Endothelial cell of umbilical vein (primary cell): ENCODE results near the gene CWC27. TPM values are rescaled to one million over a fixed set of nuclear protein-coding genes. Genes with fewer than 3 reads are reported as not detected.
A peak's percentile ranks its signal among the peaks of the same experiment; 100 is the strongest.

ENCODE experiments used
- BruUV-seq: library from RNA; stranded (reverse); fragments of 400-500 nt; replicated peaks from 2 replicates; lab custom pipeline; 2021; lab: Mats Ljungman, UMichigan
- CTCF ChIA-PET: fragments of 300-600, 350-600 bp; sonication (Branson Sonifier 250); formaldehyde crosslinking; loops from one replicate; lab custom pipeline; 2021; ENCODE audit warnings: antibody characterized with exemption, inconsistent platforms; lab: Charles Lee
- POLR2A ChIA-PET: fragments of 300-600, 350-600 bp; sonication (Branson Sonifier 250); formaldehyde crosslinking; loops from one replicate; lab custom pipeline; 2021; ENCODE audit warnings: antibody characterized with exemption, inconsistent platforms; lab: Charles Lee
- DNase-seq: peaks from one replicate; pipeline ENCODE4 v3.0.0-alpha.2; 2011; ENCODE audit warnings: low read depth, low spot score
- FAIRE-seq: peaks from 2 replicates; lab custom pipeline; 2011; peaks lifted over from hg19 to GRCh38; lab: Jason Lieb, UNC
- H2AFZ ChIP-seq: 2 replicates; pipeline ENCODE4 v1.6.0; 2012; ENCODE audit warnings: low read depth, low read length, control low read depth, inconsistent platforms
- H3K27ac ChIP-seq: 2 replicates; pipeline ENCODE4 v1.5.1; 2011; ENCODE audit warnings: low read depth, mild to moderate bottlenecking, control low read depth, low read length, moderate library complexity; ENCODE audit not compliant: insufficient read depth
- H3K27me3 ChIP-seq, 2 experiments: 2 replicates each; pipeline versions ENCODE4 v1.6.0 to v1.6.1; 2011; ENCODE audit warnings: low read length in 2 of 2, mixed read lengths in 1 of 2; ENCODE audit not compliant: control insufficient read depth in 2 of 2, insufficient read depth in 2 of 2
- H3K36me3 ChIP-seq, 2 experiments: 2 replicates in 1 of 2; 3 replicates in 1 of 2; pipeline ENCODE4 v1.5.1; 2011; ENCODE audit warnings: low read length in 2 of 2, mild to moderate bottlenecking in 1 of 2, moderate library complexity in 1 of 2; ENCODE audit not compliant: control insufficient read depth in 2 of 2, insufficient read depth in 2 of 2; ENCODE audit errors: extremely low read depth in 1 of 2
- H3K4me1 ChIP-seq: 3 replicates; pipeline ENCODE4 v1.5.1; 2011; ENCODE audit warnings: mild to moderate bottlenecking, low read length; ENCODE audit not compliant: control insufficient read depth, insufficient read depth; ENCODE audit errors: extremely low read depth
- H3K4me2 ChIP-seq: 2 replicates; pipeline ENCODE4 v1.6.1; 2011; ENCODE audit warnings: low read length, control low read depth, mixed read lengths; ENCODE audit not compliant: insufficient read depth
- H3K4me3 ChIP-seq, 3 experiments: fragments of 200-600 bp in 1 of 3; sonication (generic), shearing (Covaris generic) in 1 of 3; replicated peaks in 1 of 3; 2 replicates each; pipeline ENCODE4 v1.5.1; 2011 to 2016; ENCODE audit warnings: control low read depth in 3 of 3, low read length in 3 of 3, mild to moderate bottlenecking in 2 of 3, inconsistent platforms in 1 of 3, low read depth in 1 of 3, moderate library complexity in 1 of 3; ENCODE audit not compliant: insufficient read depth in 1 of 3
- H3K79me2 ChIP-seq: 2 replicates; pipeline ENCODE4 v1.6.0; 2012; ENCODE audit warnings: low read length, inconsistent platforms; ENCODE audit not compliant: control insufficient read depth, insufficient read depth
- H3K9ac ChIP-seq: replicated peaks from 2 replicates; pipeline ENCODE3; 2011; ENCODE audit warnings: low read length, control low read depth; ENCODE audit not compliant: insufficient read depth; ENCODE audit errors: extremely low read depth
- H3K9me1 ChIP-seq: replicated peaks from 3 replicates; pipeline ENCODE4 v1.6.0; 2011; ENCODE audit warnings: mild to moderate bottlenecking, low read length; ENCODE audit not compliant: control insufficient read depth, insufficient read depth; ENCODE audit errors: extremely low read depth
- H3K9me3 ChIP-seq: replicated peaks from 2 replicates; pipeline ENCODE4 v1.5.1; 2012; ENCODE audit warnings: low read length, inconsistent platforms; ENCODE audit not compliant: control insufficient read depth, insufficient read depth
- H4K20me1 ChIP-seq: replicated peaks from 2 replicates; pipeline ENCODE3; 2011; ENCODE audit warnings: mild to moderate bottlenecking, low read length; ENCODE audit not compliant: control insufficient read depth, insufficient read depth; ENCODE audit errors: extremely low read depth
- CTCF ChIP-seq, 2 donors: IDR thresholded peaks; 1 replicate in 1 of 2; 2 replicates in 1 of 2; pipeline ENCODE4 v1.5.1; 2011; ENCODE audit warnings: low read length in 2 of 2, mild to moderate bottlenecking in 2 of 2, moderate library complexity in 2 of 2, control low read depth in 1 of 2, inconsistent platforms in 1 of 2, low read depth in 1 of 2; ENCODE audit not compliant: insufficient read depth in 1 of 2; ENCODE audit errors: extremely low read depth in 1 of 2
- EZH2 ChIP-seq: IDR thresholded peaks from 2 replicates; pipeline ENCODE4 v1.6.1; 2012; ENCODE audit warnings: borderline replicate concordance, low read depth, mild to moderate bottlenecking, moderate library complexity, low read length, inconsistent platforms; ENCODE audit not compliant: severe bottlenecking
- FOS ChIP-seq: IDR thresholded peaks from 2 replicates; pipeline ENCODE4 v1.6.1; 2011; ENCODE audit warnings: mild to moderate bottlenecking, low read length, moderate library complexity, borderline replicate concordance; ENCODE audit not compliant: insufficient read depth
- GATA2 ChIP-seq: IDR thresholded peaks from 2 replicates; pipeline ENCODE4 v1.7.0; 2011; ENCODE audit warnings: low read depth, mild to moderate bottlenecking, moderate library complexity, mixed read lengths, low read length; ENCODE audit not compliant: insufficient read length, insufficient read depth
- JUN ChIP-seq: IDR thresholded peaks from 2 replicates; pipeline ENCODE4 v1.6.1; 2011; ENCODE audit warnings: borderline replicate concordance, low read depth; ENCODE audit not compliant: insufficient read length, insufficient read depth
- MAX ChIP-seq: IDR thresholded peaks from 2 replicates; pipeline ENCODE4 v1.6.1; 2011; ENCODE audit not compliant: insufficient read depth, insufficient read length
- MYC ChIP-seq: IDR thresholded peaks from one replicate; pipeline ENCODE4 v1.6.1; 2011; ENCODE audit warnings: mild to moderate bottlenecking, low read depth, low read length
- POLR2A ChIP-seq: IDR thresholded peaks from 2 replicates; pipeline ENCODE4 v1.6.1; 2012; ENCODE audit warnings: low read depth, mild to moderate bottlenecking, control low read depth, low read length
- POLR2AphosphoS5 ChIP-seq: IDR thresholded peaks from 2 replicates; pipeline ENCODE4 v1.6.1; 2012; ENCODE audit warnings: low read depth, mild to moderate bottlenecking, control low read depth, low read length, moderate library complexity; ENCODE audit not compliant: insufficient read depth
- dilution Hi-C: fragments of 300-500 bp; cut with MboI; formaldehyde crosslinking; loops from one replicate; pipeline ENCODE4 v1.15.0; 2019; ENCODE audit warnings: low sequenced_read_pairs; ENCODE audit not compliant: extremely low pct_ligation_motif_present
- intact Hi-C: fragments of 100-400 bp; cut with micrococcal nuclease; formaldehyde crosslinking; loops from one replicate; pipeline ENCODE4 v1.10.0; 2022
- polyA plus RNA-seq, 4 experiments: library from polyadenylated mRNA; depleted of rRNA in 3 of 4; stranded (reverse) in 3 of 4; unstranded in 1 of 4; fragments of >200 nt; gene quantifications; 2 replicates each; pipeline versions ENCODE4 v1.2.1 to v1.2.3, GENCODE V29; 2011 to 2012; ENCODE audit warnings: missing spikeins in 1 of 4
- total RNA-seq: library from RNA; stranded (reverse); gene quantifications from 2 replicates; pipeline ENCODE4 v1.2.3, GENCODE V29; 2021

CWC27 gene
- total and polyA plus RNA-seq, 2 donors (not counting 3 experiments of a cell fraction or from before 2014, with no cell fraction given) = 11.9 to 23.8 TPM

- H3K9me1 ChIP-seq = no peaks in the 10 kb centered on the region
- CTCF ChIA-PET = interaction anchor here (0.6 to 2.3 kb wide), 16 partner anchors 9 to 637 kb away, joined by 3 to 15 read pairs (median 4); partner anchors contain the start of genes CWC27 and SREK1IP1
- no peak overlapping the region for H2AFZ ChIP-seq
- H3K4me1 ChIP-seq = peaks cover 6% of the 10 kb centered on the region
- no peaks in the 10 kb centered on the region for H3K9me3 ChIP-seq
- no peak overlapping the region for H3K4me2 ChIP-seq
- no peaks in the 10 kb centered on the region for H4K20me1 ChIP-seq
- FAIRE-seq (peak; percentile 8), DNase-seq (peak; percentile 76)
- POLR2A ChIA-PET = no interaction called here
- dilution Hi-C loops (no loop called here), intact Hi-C loops (loop anchor here (1.0 to 5.0 kb wide), 6 partner anchors 149 to 1403 kb away; partner anchors contain the start of gene RGS7BP)
- H3K4me3 ChIP-seq = no peak overlapping the region
- H3K27ac ChIP-seq = no peak overlapping the region
- no peaks in the 10 kb centered on the region for H3K27me3 ChIP-seq
- peaks cover 2 to 3% of the 10 kb centered on the region in 2 experiments for H3K36me3 ChIP-seq
- BruUV-seq = no TSS peak
- TF ChIP-seq POLR2AphosphoS5 (no peak), CTCF (IDR thresholded peaks at IDR 0.05; ENCODE audit: extremely low read depth in 1 of 2, insufficient read depth in 1 of 2, low read depth in 1 of 2, low read length in 2 of 2) (peak; percentile 62 to 72), FOS (no peak), GATA2 (no peak)
- H3K9ac ChIP-seq = no peak overlapping the region
- H3K79me2 ChIP-seq = no peaks in the 10 kb centered on the region
Measured at GRCh38 chr5:64784451-64785025, 15.8 kb downstream of the CWC27 start.

- intact Hi-C loops (loop anchor here (5.0 kb wide), 1 partner anchor 1401 kb away; no protein-coding TSS in a partner anchor), dilution Hi-C loops (no loop called here)
- Histone ChIP-seq H3K79me2 (no peaks in the 10 kb centered on the region), H2AFZ (no peak overlapping the region), H3K9ac (no peak overlapping the region), H3K9me3 (no peaks in the 10 kb centered on the region), H3K27me3 (no peaks in the 10 kb centered on the region), H3K36me3 (peaks cover 2 to 3% of the 10 kb centered on the region in 2 experiments), H3K4me2 (no peak overlapping the region), H3K27ac (no peak overlapping the region), H3K9me1 (no peaks in the 10 kb centered on the region), H4K20me1 (no peaks in the 10 kb centered on the region), H3K4me3 (no peak overlapping the region), H3K4me1 (peaks cover 6% of the 10 kb centered on the region)
- POLR2A ChIA-PET = no interaction called here
- CTCF ChIA-PET = no interaction called here
- no TSS peak for BruUV-seq
- no peak for FAIRE-seq
- TF ChIP-seq MAX (no peak), GATA2 (no peak), MYC (no peak), FOS (no peak), POLR2A (no peak), EZH2 (no peak), CTCF (IDR thresholded peaks at IDR 0.05; ENCODE audit: extremely low read depth in 1 of 2, insufficient read depth in 1 of 2, low read depth in 1 of 2, low read length in 2 of 2) (no peak), JUN (no peak), POLR2AphosphoS5 (no peak)
- no peak for DNase-seq
Measured at GRCh38 chr5:64786372-64786771, 17.6 kb downstream of the CWC27 start.
